Measurements from ENCODE around the gene LRP1-AS.
A peak's percentile ranks its signal among the peaks of the same experiment; 100 is the strongest.
"Not testable (repeated sequence)": the region's sequence is repeated elsewhere in the genome, so short reads cannot be mapped to it uniquely, and the experiment has no call there.

LRP1-AS gene

DNA sequence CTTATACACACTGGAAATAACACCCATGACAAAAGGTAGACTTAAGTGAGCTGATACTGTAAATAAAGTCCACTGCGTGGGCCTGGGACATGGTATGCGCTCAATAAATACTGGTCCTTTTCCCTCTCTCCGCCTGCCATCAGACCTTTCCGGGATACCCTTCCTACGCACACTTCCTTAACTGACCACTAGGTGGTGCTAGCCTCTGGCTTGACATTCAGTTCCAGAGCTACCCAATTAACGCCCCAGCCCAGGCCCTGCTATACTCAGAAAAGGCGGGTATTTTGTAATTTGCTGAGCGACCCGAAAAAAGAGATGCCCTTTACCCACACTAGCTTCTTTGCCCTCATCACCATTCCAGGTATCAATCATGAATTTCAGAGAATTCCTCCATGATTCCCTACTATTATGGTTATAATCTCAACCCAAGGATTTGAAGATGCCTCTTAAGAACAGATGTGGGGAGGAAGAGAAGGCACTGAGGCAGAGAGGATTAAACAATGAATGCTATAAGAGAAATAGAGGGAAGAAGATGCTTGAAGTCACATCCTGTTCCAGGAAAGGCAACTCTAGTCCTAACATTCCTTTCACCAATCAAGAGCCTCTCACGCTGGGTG is 23.1 kb downstream of the LRP1-AS start:
- peak; percentile 81 for DNase-seq
- no peak overlapping the region for H3K27ac Mint-ChIP-seq
- TF ChIP-seq, protein P1, sequence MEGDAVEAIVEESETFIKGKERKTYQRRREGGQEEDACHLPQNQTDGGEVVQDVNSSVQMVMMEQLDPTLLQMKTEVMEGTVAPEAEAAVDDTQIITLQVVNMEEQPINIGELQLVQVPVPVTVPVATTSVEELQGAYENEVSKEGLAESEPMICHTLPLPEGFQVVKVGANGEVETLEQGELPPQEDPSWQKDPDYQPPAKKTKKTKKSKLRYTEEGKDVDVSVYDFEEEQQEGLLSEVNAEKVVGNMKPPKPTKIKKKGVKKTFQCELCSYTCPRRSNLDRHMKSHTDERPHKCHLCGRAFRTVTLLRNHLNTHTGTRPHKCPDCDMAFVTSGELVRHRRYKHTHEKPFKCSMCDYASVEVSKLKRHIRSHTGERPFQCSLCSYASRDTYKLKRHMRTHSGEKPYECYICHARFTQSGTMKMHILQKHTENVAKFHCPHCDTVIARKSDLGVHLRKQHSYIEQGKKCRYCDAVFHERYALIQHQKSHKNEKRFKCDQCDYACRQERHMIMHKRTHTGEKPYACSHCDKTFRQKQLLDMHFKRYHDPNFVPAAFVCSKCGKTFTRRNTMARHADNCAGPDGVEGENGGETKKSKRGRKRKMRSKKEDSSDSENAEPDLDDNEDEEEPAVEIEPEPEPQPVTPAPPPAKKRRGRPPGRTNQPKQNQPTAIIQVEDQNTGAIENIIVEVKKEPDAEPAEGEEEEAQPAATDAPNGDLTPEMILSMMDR (IDR thresholded peaks at IDR 0.05) = peak; percentile 96
- no peak overlapping the region for H3K4me3 Mint-ChIP-seq
- peaks cover 15% of the 10 kb centered on the region for H3K4me1 Mint-ChIP-seq
- H3K27me3 Mint-ChIP-seq (ENCODE audit: low read depth, poor library complexity) = peaks cover 26% of the 10 kb centered on the region
- peaks cover 5% of the 10 kb centered on the region for H3K9me3 Mint-ChIP-seq
- no peaks in the 10 kb centered on the region for H3K36me3 Mint-ChIP-seq (ENCODE audit: low read depth)

DNA sequence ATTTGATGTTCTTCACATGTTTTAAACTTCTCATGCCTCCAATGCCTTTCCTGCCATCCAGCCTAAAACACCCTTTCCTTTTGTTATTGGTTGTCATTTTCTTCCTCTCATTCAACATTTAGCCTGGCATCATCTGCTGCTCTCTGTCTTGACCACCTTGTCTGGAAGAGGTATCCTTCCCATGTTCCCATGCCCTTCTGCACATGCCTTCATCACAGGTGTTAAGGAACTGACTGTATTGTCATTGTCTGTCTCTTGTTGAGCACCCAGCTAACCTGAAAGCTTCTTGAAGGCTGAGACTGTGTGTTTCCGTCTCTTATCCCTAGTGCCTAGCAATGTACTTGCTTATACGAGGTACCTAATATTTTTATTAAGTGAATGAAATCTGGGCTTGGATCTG is 23.6 kb downstream of the LRP1-AS start:
- Mint-ChIP-seq H3K4me3 (no peak overlapping the region), H3K27ac (no peak overlapping the region), H3K4me1 (peaks cover 15% of the 10 kb centered on the region), H3K36me3 (ENCODE audit: low read depth) (no peaks in the 10 kb centered on the region), H3K27me3 (ENCODE audit: low read depth, poor library complexity) (peaks cover 26% of the 10 kb centered on the region), H3K9me3 (peaks cover 5% of the 10 kb centered on the region)
- TF ChIP-seq, protein P1 (IDR thresholded peaks at IDR 0.05) = no peak
- DNase-seq = no peak

DNA sequence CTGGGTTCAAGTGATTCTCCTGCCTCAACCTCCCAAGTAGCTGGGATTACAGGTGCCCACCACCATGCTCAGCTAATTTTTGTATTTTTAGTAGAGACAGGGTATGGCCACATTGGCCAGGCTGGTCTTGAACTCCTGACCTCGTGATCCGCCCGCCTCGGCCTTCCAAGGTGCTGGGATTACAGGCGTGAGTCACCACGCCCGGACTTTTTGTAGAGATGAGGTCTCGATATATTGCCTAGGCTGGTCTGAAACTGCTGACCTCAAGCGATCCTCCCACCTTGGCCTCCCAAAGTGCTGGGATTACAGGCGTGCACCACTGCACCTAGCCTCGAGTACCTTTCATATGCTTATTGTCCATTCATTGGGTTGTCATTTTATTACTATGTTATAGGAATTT is 26.7 kb downstream of the LRP1-AS start:
- not testable (repeated sequence) for H3K36me3 Mint-ChIP-seq (ENCODE audit: low read depth); H3K27ac Mint-ChIP-seq; H3K4me3 Mint-ChIP-seq; H3K9me3 Mint-ChIP-seq; DNase-seq
- Mint-ChIP-seq H3K27me3 (ENCODE audit: low read depth, poor library complexity) (peaks cover 26% of the 10 kb centered on the region), H3K4me1 (peaks cover 15% of the 10 kb centered on the region)

DNA sequence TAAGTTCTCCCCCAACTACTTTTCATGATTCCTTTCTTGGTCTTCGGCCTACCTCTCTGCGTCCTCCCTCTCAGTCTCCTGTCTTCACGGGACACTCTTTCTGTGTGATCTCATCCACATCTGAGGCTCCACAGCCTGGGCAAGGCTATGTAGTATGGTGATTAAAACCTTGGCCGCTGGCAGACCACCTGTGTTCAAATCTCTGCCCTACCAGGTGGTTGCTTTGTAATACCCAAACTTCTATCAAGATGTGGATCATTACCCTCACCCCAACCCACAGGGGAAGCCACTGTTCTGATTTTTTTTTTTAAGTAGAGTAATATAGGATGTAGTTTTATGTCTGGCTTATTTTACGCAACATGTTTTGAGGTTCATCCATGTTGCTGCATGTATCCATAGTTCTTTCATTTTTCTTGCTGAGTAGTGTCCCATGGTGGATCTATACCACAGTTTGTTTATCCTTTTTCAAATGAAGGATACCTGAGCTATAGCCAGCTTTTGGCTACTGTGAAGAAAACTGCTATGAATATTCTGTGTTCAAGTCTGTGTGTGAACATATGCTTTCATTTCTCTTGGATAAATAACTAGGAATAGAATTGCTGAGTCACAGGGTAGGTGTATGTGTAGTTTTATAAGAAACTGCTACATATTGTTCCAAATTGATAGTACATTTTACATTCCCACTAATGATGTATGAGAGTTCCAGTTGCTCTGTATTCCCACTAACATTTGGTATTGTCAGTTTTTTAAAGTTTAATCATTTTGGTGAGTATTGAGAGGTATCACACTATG is 27.9 kb downstream of the LRP1-AS start:
- TF ChIP-seq, protein P1 (IDR thresholded peaks at IDR 0.05) = no peak
- H3K27me3 Mint-ChIP-seq (ENCODE audit: low read depth, poor library complexity) = peaks cover 19% of the 10 kb centered on the region
- peaks cover 16% of the 10 kb centered on the region for H3K4me1 Mint-ChIP-seq
- no peaks in the 10 kb centered on the region for H3K36me3 Mint-ChIP-seq (ENCODE audit: low read depth)
- DNase-seq = no peak
- H3K27ac Mint-ChIP-seq = no peak overlapping the region
- peaks cover 5% of the 10 kb centered on the region for H3K9me3 Mint-ChIP-seq
- no peak overlapping the region for H3K4me3 Mint-ChIP-seq

DNA sequence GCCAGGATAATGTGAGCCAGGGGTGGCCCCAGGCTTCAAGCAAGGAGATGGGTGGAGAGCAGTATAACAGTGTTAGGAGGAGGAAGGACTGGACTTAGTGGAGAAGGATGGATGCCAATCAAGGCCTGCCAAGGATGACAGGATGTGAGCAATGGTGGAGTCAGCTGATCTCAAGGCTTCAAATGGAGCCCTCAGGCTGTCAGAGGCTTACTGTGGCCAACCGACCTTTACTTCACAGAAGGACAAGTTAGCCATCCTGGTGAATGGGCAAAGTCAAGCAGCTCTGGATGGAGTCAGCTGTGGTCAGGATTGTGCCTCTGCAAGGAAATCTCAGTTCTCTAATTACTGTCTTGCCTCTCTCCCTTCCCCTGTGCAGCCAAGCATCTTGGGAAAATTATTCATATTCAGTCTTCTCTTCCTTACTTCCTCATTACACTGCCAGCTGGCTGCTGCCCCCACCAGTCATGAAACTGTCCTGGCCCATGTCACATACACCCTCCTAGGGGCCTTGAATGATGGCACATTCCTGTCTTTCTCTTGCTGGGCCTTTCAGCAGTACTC is 28.6 kb downstream of the LRP1-AS start:
- Mint-ChIP-seq H3K4me1 (peaks cover 16% of the 10 kb centered on the region), H3K4me3 (no peak overlapping the region), H3K36me3 (ENCODE audit: low read depth) (no peaks in the 10 kb centered on the region), H3K27me3 (ENCODE audit: low read depth, poor library complexity) (peaks cover 12% of the 10 kb centered on the region), H3K9me3 (peaks cover 5% of the 10 kb centered on the region), H3K27ac (no peak overlapping the region)
- no peak for DNase-seq
- TF ChIP-seq, protein P1 (IDR thresholded peaks at IDR 0.05) = no peak

DNA sequence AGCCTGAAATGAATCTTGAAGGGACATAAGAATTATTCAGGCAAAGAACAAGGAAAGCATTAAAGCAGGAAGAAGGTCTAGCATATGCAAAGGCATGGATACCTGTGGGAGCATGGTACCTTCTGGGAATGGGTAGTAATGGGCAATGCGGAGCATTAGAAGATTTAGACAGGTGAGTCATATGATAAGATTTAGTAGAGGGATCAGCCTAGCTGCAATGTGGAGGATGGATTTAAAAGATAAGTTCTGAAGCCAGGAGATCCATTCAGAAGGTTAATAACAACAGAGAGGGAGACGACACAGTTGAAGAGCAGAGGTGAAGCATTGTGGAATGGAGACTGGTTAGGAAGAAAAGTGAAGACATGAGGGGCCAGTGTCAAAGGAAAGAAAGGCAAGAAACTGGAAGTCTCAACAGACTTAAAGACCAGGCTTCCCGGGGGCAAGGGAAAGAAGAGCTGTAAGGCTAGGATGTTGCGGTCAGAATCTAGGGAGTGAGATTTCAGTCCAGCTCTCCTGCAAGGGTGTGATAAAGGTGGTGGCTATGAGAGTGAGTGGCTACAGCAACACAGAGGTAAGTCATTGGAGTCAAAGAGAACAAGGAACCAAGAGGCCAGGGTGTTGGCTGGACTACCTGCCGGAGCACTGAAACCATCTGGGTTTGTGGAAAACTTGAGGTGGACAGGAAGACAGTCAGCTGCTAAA is 30.7 kb downstream of the LRP1-AS start:
- no peaks in the 10 kb centered on the region for H3K36me3 Mint-ChIP-seq (ENCODE audit: low read depth)
- H3K4me1 Mint-ChIP-seq = peaks cover 29% of the 10 kb centered on the region
- TF ChIP-seq, protein P1 (IDR thresholded peaks at IDR 0.05) = no peak
- no peak overlapping the region for H3K4me3 Mint-ChIP-seq
- no peak overlapping the region for H3K27ac Mint-ChIP-seq
- DNase-seq = no peak
- peaks cover 9% of the 10 kb centered on the region for H3K27me3 Mint-ChIP-seq (ENCODE audit: low read depth, poor library complexity)
- H3K9me3 Mint-ChIP-seq = no peaks in the 10 kb centered on the region
